Measurements from ENCODE around the gene ID2. TPM values are rescaled to one million over a fixed set of nuclear protein-coding genes. Genes with fewer than 3 reads are reported as not detected.

ID2 gene
- total RNA-seq, 1 donor, result 168 TPM

GRCh38 chr2:8685697-8686358 lies 4.0 kb downstream of the ID2 start:
- H3K27ac ChIP-seq (ENCODE audit: low read depth, low read length), result peak overlapping the region; percentile 14
- peaks cover 3% of the 10 kb centered on the region for H3K36me3 ChIP-seq (ENCODE audit: insufficient read depth, low read length)
- H4K20me1 ChIP-seq (ENCODE audit: insufficient read depth, low read length), result peaks cover 18% of the 10 kb centered on the region
- H3K4me3 ChIP-seq (ENCODE audit: insufficient read depth, low read length), result peak overlapping the region; percentile 91
- DNase-seq (ENCODE audit: insufficient read length, low spot score, missing footprints), result peak; percentile 95
- H3K9me3 ChIP-seq (ENCODE audit: low read depth, low read length), result no peaks in the 10 kb centered on the region
- H3K79me2 ChIP-seq (ENCODE audit: insufficient read depth, low read length), result peaks cover 25% of the 10 kb centered on the region
- peak; percentile 72 for TF ChIP-seq CTCF (IDR thresholded peaks at IDR 0.05; ENCODE audit: extremely low read depth, low read depth, low read length)
- no peaks in the 10 kb centered on the region for H3K27me3 ChIP-seq (ENCODE audit: insufficient read depth, low read length)
- H2AFZ ChIP-seq (ENCODE audit: low read length), result peak overlapping the region; percentile 24
- H3K4me2 ChIP-seq (ENCODE audit: insufficient read depth, low read length), result peak overlapping the region; percentile 89
- H3K4me1 ChIP-seq (ENCODE audit: insufficient read depth, low read length), result peaks cover 14% of the 10 kb centered on the region

GRCh38 chr2:8691859-8692437 lies 10.1 kb downstream of the ID2 start:
- H3K36me3 ChIP-seq (ENCODE audit: insufficient read depth, low read length), result no peaks in the 10 kb centered on the region

GRCh38 chr2:8692783-8693156 lies 10.9 kb downstream of the ID2 start:
- Histone ChIP-seq H3K4me3 (ENCODE audit: insufficient read depth, low read length) (peak overlapping the region; percentile 58), H3K4me2 (ENCODE audit: insufficient read depth, low read length) (peak overlapping the region; percentile 74), H3K27me3 (ENCODE audit: insufficient read depth, low read length) (peaks cover 8% of the 10 kb centered on the region), H3K79me2 (ENCODE audit: insufficient read depth, low read length) (no peaks in the 10 kb centered on the region), H3K27ac (ENCODE audit: low read depth, low read length) (no peak overlapping the region), H3K9me3 (ENCODE audit: low read depth, low read length) (no peaks in the 10 kb centered on the region), H3K36me3 (ENCODE audit: insufficient read depth, low read length) (no peaks in the 10 kb centered on the region), H4K20me1 (ENCODE audit: insufficient read depth, low read length) (no peaks in the 10 kb centered on the region), H3K4me1 (ENCODE audit: insufficient read depth, low read length) (peaks cover 9% of the 10 kb centered on the region), H2AFZ (ENCODE audit: low read length) (peak overlapping the region; percentile 68)
- TF ChIP-seq CTCF (IDR thresholded peaks at IDR 0.05; ENCODE audit: extremely low read depth, low read depth, low read length), result no peak
- no peak for DNase-seq (ENCODE audit: insufficient read length, low spot score, missing footprints)

More at GRCh38 chr2:8691859-8692437, 10.1 kb downstream of the ID2 start:
- no peak for DNase-seq (ENCODE audit: insufficient read length, low spot score, missing footprints)
- Histone ChIP-seq H3K4me2 (ENCODE audit: insufficient read depth, low read length) (no peak overlapping the region), H3K9me3 (ENCODE audit: low read depth, low read length) (no peaks in the 10 kb centered on the region), H3K27ac (ENCODE audit: low read depth, low read length) (no peak overlapping the region), H2AFZ (ENCODE audit: low read length) (no peak overlapping the region), H3K79me2 (ENCODE audit: insufficient read depth, low read length) (no peaks in the 10 kb centered on the region), H3K4me1 (ENCODE audit: insufficient read depth, low read length) (peaks cover 9% of the 10 kb centered on the region), H4K20me1 (ENCODE audit: insufficient read depth, low read length) (no peaks in the 10 kb centered on the region), H3K4me3 (ENCODE audit: insufficient read depth, low read length) (no peak overlapping the region), H3K27me3 (ENCODE audit: insufficient read depth, low read length) (peaks cover 8% of the 10 kb centered on the region)
- TF ChIP-seq CTCF (IDR thresholded peaks at IDR 0.05; ENCODE audit: extremely low read depth, low read depth, low read length), result no peak

GRCh38 chr2:8693157-8693821 lies 11.4 kb downstream of the ID2 start:
- Histone ChIP-seq H3K4me3 (ENCODE audit: insufficient read depth, low read length) (peak overlapping the region; percentile 58), H2AFZ (ENCODE audit: low read length) (peak overlapping the region; percentile 68)

More at GRCh38 chr2:8693157-8693821, 11.4 kb downstream of the ID2 start:
- Histone ChIP-seq H4K20me1 (ENCODE audit: insufficient read depth, low read length) (no peaks in the 10 kb centered on the region), H3K79me2 (ENCODE audit: insufficient read depth, low read length) (no peaks in the 10 kb centered on the region), H3K9me3 (ENCODE audit: low read depth, low read length) (no peaks in the 10 kb centered on the region), H3K4me1 (ENCODE audit: insufficient read depth, low read length) (peaks cover 9% of the 10 kb centered on the region), H3K36me3 (ENCODE audit: insufficient read depth, low read length) (no peaks in the 10 kb centered on the region), H3K27me3 (ENCODE audit: insufficient read depth, low read length) (peaks cover 8% of the 10 kb centered on the region), H3K4me2 (ENCODE audit: insufficient read depth, low read length) (peak overlapping the region; percentile 74), H3K27ac (ENCODE audit: low read depth, low read length) (no peak overlapping the region)
- peak; percentile 90 for DNase-seq (ENCODE audit: insufficient read length, low spot score, missing footprints)
- TF ChIP-seq CTCF (IDR thresholded peaks at IDR 0.05; ENCODE audit: extremely low read depth, low read depth, low read length), result peak; percentile 53
